Ishikawa (cell line): ENCODE results near the gene OBSCN.

ENCODE experiments used
- CREB1 ChIP-seq: IDR thresholded peaks from 2 replicates; pipeline ENCODE4 v1.6.1; 2012; ENCODE audit warnings: low read depth
- EGR1 ChIP-seq: IDR thresholded peaks from 2 replicates; pipeline ENCODE4 v1.6.1; 2012
- FOXM1 ChIP-seq: IDR thresholded peaks from 2 replicates; pipeline ENCODE4 v1.6.1; 2012; ENCODE audit warnings: low read depth, borderline replicate concordance
- MAX ChIP-seq: IDR thresholded peaks from 2 replicates; pipeline ENCODE4 v1.6.1; 2012
- NFIC ChIP-seq: IDR thresholded peaks from 2 replicates; pipeline ENCODE4 v1.6.1; 2012
- RAD21 ChIP-seq: IDR thresholded peaks from 2 replicates; pipeline ENCODE4 v1.6.1; 2012; ENCODE audit warnings: low read depth
- REST ChIP-seq: IDR thresholded peaks from 2 replicates; pipeline ENCODE4 v1.6.1; 2012; ENCODE audit warnings: low read depth, mild to moderate bottlenecking
- TAF1 ChIP-seq: IDR thresholded peaks from 2 replicates; pipeline ENCODE4 v1.6.1; 2012; ENCODE audit warnings: low read depth, mild to moderate bottlenecking
- TCF12 ChIP-seq: IDR thresholded peaks from 2 replicates; pipeline ENCODE4 v1.6.1; 2012; ENCODE audit warnings: low read depth
- YY1 ChIP-seq: IDR thresholded peaks from 2 replicates; pipeline ENCODE4 v1.6.1; 2012; ENCODE audit warnings: low read depth
- ZBTB7A ChIP-seq: IDR thresholded peaks from 2 replicates; pipeline ENCODE4 v1.6.1; 2012; ENCODE audit warnings: low read depth

- TF ChIP-seq YY1 (no peak), REST (no peak), NFIC (no peak), TCF12 (no peak), MAX (no peak), EGR1 (no peak), RAD21 (no peak), TAF1 (no peak), ZBTB7A (no peak), CREB1 (no peak), FOXM1 (no peak)
Measured at GRCh38 chr1:228198977-228199590, 8.8 kb upstream of the OBSCN start.
